ENCODE data around the gene RAPGEF4.
"Not testable (repeated sequence)": the region's sequence is repeated elsewhere in the genome, so short reads cannot be mapped to it uniquely, and the experiment has no call there.

RAPGEF4 gene

DNA sequence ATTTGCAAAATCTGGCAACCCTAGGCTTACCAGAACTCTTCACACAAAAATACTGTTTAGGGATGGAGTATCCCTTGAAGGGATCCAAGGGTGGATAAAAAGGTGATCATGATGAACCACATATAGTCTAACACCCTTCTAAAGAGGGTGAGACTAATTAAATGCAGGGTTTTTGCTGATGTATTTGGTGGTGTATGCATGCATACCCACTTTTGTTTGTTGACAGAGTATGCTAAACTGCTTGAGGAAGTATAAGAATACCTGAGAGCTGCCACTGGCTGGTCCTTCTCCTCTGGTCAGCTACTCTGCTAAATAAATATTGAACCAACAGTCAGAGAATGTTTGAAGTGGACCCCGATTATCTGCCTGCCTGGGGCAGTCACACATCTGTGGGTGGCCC lies 34.2 kb downstream of the RAPGEF4 start:
- ATAC-seq (replicated peaks) (no peak), DNase-seq (no peak)
- H3K27ac Mint-ChIP-seq: no peak overlapping the region
- H3K4me3 Mint-ChIP-seq: no peak overlapping the region
- no peaks in the 10 kb centered on the region for H3K36me3 Mint-ChIP-seq (ENCODE audit: insufficient read depth)
- no peaks in the 10 kb centered on the region for H3K4me1 Mint-ChIP-seq (ENCODE audit: low read depth in 2 of 2)
- peaks cover 27 to 31% of the 10 kb centered on the region in 2 donors for H3K27me3 Mint-ChIP-seq
- H3K9me3 Mint-ChIP-seq: no peaks in the 10 kb centered on the region

DNA sequence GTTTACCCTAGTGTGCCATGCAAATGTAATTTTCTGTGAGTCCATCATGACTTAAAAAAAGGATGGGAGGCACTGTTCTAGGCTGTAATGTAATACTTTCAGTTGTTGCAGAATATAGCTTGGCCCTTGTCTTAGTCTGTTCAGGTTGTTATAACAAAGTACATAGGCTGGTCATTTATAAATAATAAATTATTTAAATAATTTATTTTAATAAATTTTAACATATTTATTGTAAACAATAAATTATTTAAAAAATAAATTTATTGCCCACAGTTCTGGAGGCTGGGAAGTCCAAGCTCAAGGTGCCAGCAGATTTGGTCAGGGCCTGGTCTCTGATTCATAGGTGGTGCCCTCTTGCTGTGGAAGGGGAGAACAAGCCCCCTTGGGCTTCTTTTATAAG lies 35.2 kb downstream of the RAPGEF4 start:
- DNase-seq (no peak), ATAC-seq (replicated peaks) (no peak)
- Mint-ChIP-seq H3K4me1 (ENCODE audit: low read depth in 2 of 2) (no peaks in the 10 kb centered on the region), H3K27me3 (peaks cover 19 to 24% of the 10 kb centered on the region in 2 donors), H3K4me3 (no peak overlapping the region), H3K9me3 (no peaks in the 10 kb centered on the region), H3K36me3 (ENCODE audit: insufficient read depth) (no peaks in the 10 kb centered on the region), H3K27ac (no peak overlapping the region)

DNA sequence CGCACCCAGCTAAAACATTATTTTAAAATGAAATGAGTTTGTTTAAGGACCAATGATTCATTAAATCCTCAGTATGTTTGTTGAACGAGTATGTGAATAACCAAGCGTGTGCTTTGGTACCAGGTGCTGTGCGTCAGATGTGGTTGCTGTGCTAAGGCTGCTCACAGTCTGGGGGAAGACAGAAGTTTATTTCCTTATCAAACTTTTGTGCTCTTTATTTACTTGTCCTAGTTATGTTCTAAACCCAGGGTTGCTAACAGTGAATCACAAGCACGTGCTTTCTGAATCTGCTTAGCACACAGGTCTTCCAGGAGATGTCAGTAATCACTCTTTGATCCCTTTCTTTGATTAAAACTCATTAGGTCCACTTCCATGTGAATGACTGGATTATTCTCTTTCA lies 37.0 kb downstream of the RAPGEF4 start:
- H3K36me3 Mint-ChIP-seq (ENCODE audit: insufficient read depth): no peaks in the 10 kb centered on the region
- H3K4me1 Mint-ChIP-seq (ENCODE audit: low read depth in 2 of 2): no peaks in the 10 kb centered on the region
- no peak overlapping the region for H3K4me3 Mint-ChIP-seq
- ATAC-seq (replicated peaks) (no peak), DNase-seq (no peak)
- no peak overlapping the region for H3K27ac Mint-ChIP-seq
- peaks cover 25 to 28% of the 10 kb centered on the region in 2 donors for H3K27me3 Mint-ChIP-seq
- no peaks in the 10 kb centered on the region for H3K9me3 Mint-ChIP-seq

DNA sequence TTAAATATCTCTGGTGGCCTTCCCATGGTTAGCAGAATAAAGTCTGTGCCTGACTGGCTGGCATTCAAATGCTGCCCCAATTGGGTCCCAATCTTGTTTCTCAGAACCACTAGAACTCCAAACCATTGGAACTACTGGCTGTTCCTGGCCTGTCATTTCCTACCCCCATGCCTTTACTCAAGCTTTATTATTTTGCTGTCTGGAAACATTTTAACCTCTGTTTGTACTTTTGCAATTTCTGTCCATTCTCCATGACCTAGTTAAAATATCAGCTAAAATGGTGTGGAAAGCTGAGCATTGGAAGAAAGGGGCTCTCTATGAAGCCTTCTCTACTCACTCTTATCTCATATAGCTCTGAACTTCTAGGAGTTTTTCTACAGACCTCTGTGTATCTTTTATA lies 38.7 kb downstream of the RAPGEF4 start:
- Mint-ChIP-seq H3K9me3 (no peaks in the 10 kb centered on the region), H3K27ac (no peak overlapping the region), H3K36me3 (ENCODE audit: insufficient read depth) (no peaks in the 10 kb centered on the region), H3K4me3 (no peak overlapping the region), H3K4me1 (ENCODE audit: low read depth in 2 of 2) (no peaks in the 10 kb centered on the region), H3K27me3 (peaks cover 22 to 28% of the 10 kb centered on the region in 2 donors)
- DNase-seq (no peak), ATAC-seq (replicated peaks) (no peak)

DNA sequence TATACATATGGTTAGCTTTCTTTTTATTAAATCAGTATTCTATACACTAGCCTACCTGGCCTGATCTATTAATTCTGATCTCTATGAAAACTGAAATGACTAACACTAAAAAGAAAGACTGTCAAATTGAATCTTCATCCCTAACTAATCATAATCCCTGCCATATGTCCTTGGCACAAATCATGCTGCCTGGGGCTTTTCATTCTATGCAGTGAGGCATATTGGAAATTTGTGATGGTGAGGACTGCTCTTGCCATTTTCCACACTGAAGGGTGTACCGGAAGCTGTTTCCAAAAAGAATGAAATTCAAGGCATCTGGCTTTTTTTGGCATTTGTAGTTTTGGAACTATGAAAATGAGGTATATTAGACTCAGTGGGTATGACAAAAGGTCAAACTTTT lies 39.7 kb downstream of the RAPGEF4 start:
- Mint-ChIP-seq H3K4me1 (ENCODE audit: low read depth in 2 of 2) (no peaks in the 10 kb centered on the region), H3K27me3 (peaks cover 27 to 28% of the 10 kb centered on the region in 2 donors), H3K4me3 (no peak overlapping the region), H3K27ac (no peak overlapping the region), H3K9me3 (no peaks in the 10 kb centered on the region), H3K36me3 (ENCODE audit: insufficient read depth) (no peaks in the 10 kb centered on the region)
- no peak for DNase-seq
- ATAC-seq (replicated peaks): no peak

DNA sequence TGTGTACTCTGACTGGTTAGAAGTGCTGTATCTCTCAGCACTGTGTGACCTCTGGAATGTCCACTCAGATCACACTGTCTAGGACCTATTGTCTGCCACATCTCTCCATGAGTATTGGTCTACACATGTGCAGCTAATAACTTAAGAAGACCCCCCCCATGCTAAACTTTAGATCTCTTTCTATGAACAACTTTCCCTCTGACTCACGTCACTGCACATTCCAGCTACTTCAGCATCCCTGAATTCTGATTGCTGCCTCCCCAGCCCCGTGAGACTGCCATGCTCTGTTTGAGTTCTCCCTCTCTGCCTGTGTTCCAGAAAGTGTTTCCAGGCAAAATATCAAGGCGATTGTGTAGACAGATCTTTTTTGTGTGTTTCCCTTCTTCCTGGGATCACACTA lies 41.8 kb downstream of the RAPGEF4 start:
- Mint-ChIP-seq H3K9me3 (no peaks in the 10 kb centered on the region), H3K4me1 (ENCODE audit: low read depth in 2 of 2) (no peaks in the 10 kb centered on the region), H3K27me3 (peaks cover 34 to 35% of the 10 kb centered on the region in 2 donors), H3K4me3 (no peak overlapping the region), H3K27ac (no peak overlapping the region), H3K36me3 (ENCODE audit: insufficient read depth) (no peaks in the 10 kb centered on the region)
- DNase-seq (no peak), ATAC-seq (replicated peaks) (no peak)

DNA sequence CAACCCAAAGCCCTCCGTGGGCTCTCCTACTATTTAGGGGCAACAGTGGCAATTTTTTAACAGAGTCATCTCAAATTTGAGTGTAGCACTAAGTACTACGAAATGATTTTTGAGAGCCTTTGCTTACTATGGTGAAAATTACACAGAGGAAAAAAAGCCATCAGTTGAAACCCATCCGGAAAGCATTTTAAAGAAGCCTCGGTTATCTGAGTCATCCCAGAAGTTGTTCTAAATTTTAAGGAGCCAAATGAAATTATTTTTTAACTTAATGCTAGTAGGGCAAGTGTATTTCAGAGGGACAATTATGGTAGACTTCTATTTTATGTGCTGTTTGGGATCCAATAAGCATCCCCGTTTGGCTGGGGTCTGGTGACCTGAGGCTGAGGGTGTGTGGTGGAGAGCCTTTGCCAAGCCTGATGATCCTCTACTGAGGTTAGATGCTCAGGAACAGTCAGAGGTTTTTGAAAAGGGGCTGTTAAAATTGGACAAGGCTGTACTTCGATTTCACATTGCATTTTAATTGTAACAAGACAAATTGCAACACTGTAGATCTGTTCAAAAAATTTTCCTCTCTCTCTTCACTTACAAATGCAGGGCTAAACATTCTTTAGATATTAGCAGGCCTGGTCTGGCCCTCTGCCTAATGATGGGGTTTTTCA lies 47.0 kb downstream of the RAPGEF4 start:
- ATAC-seq (replicated peaks): no peak

DNA sequence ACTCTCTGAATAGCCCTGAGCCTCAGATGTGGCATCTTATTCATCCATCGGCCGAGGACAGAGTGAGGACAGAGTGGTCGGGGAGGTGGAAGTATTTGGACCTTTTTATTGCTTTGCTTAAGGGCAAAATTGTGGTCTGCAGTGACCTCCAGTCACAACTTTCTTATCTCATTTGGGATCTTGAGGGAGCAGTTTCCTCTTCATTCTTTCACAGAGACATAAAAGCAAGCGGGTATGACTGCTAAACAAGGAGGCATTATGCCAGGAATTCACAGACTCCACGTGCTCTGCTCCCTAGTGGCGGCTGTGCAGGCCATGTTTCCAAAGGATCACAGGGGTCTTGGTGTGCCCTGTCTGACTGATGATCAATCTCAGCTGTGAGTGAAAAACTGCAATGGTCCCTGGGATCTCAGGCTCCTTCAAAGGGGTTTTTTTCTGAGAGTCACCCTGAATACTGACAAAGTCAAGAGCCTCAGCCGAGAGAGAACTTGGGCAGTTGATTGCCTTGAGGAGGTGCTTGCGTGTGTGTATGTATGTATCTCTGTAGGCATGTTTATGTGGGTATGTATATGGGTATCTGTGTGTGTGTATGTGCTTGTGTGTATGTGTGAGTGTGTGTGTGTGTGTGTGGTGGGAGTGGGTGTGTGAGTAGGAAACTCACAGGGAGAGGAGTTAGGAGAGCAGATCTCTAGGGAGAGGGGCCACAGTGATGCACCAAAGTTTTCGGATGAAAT lies 47.7 kb downstream of the RAPGEF4 start:
- no peaks in the 10 kb centered on the region for H3K9me3 Mint-ChIP-seq
- ATAC-seq (replicated peaks) (no peak), DNase-seq (no peak)
- no peaks in the 10 kb centered on the region for H3K36me3 Mint-ChIP-seq (ENCODE audit: insufficient read depth)
- no peak overlapping the region for H3K4me3 Mint-ChIP-seq
- H3K27me3 Mint-ChIP-seq: peaks cover 27 to 43% of the 10 kb centered on the region in 2 donors
- no peak overlapping the region for H3K27ac Mint-ChIP-seq
- H3K4me1 Mint-ChIP-seq (ENCODE audit: low read depth in 2 of 2): no peaks in the 10 kb centered on the region

More for the DNA sequence above, 47.0 kb downstream of the RAPGEF4 start:
- Mint-ChIP-seq H3K27me3 (peaks cover 31 to 45% of the 10 kb centered on the region in 2 donors), H3K27ac (no peak overlapping the region), H3K4me3 (no peak overlapping the region), H3K9me3 (no peaks in the 10 kb centered on the region), H3K4me1 (ENCODE audit: low read depth in 2 of 2) (no peaks in the 10 kb centered on the region), H3K36me3 (ENCODE audit: insufficient read depth) (no peaks in the 10 kb centered on the region)
- no peak for DNase-seq

DNA sequence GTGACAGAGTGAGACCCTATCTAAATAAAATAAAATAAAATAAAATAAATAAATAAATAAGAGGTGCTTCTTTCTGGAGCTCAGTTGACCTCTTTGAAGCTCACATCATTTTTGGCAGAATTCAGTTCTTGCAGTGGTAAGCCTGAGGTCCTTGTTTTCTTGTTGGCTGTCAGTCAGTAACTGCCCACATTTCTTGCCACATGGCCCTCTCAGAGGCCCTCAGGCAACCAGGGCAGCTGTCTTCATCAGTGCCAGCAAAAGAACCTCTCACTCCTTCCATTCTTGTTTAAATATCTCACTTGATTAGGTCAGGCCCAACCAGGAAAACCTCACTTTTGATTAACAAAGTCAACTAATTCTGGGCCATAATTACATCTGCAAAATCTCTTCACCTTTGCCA lies 53.2 kb downstream of the RAPGEF4 start:
- Mint-ChIP-seq H3K4me3 (no peak overlapping the region), H3K9me3 (no peaks in the 10 kb centered on the region), H3K27ac (no peak overlapping the region), H3K4me1 (ENCODE audit: low read depth in 2 of 2) (no peaks in the 10 kb centered on the region), H3K36me3 (ENCODE audit: insufficient read depth) (no peaks in the 10 kb centered on the region), H3K27me3 (peaks cover 36 to 41% of the 10 kb centered on the region in 2 donors)
- ATAC-seq (replicated peaks) (no peak), DNase-seq (no peak)

DNA sequence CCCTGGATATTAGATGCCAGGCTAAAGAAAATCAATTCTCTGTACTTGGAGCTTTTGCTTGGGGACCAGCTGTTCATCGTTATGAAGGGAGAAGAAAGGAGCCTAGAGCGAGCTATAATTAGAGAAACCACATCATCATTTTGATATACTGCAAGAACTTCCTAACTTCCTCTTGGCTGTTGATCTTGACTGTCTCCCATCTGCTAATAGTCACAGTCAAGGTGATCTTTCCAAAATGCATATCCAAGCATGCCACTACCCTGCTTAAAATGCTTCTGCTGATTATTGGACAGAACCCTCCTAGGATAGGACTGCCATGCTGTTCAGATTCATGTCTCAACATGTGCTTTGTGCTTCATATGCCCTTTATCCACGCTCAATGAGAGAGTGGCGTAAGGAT lies 54.8 kb downstream of the RAPGEF4 start:
- ATAC-seq (replicated peaks): no peak
- Mint-ChIP-seq H3K4me1 (ENCODE audit: low read depth in 2 of 2) (no peaks in the 10 kb centered on the region), H3K27ac (no peak overlapping the region), H3K4me3 (no peak overlapping the region), H3K36me3 (ENCODE audit: insufficient read depth) (no peaks in the 10 kb centered on the region), H3K9me3 (no peaks in the 10 kb centered on the region), H3K27me3 (peaks cover 26 to 50% of the 10 kb centered on the region in 2 donors)
- DNase-seq: no peak

DNA sequence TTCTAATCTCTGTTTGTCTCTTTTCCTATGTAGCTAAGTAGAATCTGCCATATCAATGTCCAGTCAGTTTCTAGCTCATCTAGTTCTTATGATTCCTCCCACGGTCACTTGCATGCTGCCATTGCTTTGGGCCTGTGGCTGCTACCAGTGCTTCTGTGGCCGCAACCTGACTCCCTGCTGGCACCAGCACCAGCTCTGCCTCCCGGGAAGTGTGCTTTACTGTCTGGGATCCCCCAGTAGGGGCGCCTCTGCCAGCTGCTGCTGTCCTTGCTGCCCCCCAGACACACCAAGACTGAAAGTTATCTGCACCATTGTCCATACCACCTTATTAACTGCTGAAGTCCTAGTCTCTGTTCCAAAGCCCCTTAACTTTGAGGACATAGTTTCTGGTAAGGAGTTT lies 56.3 kb downstream of the RAPGEF4 start:
- no peak for ATAC-seq (replicated peaks)
- no peaks in the 10 kb centered on the region for H3K9me3 Mint-ChIP-seq
- H3K36me3 Mint-ChIP-seq (ENCODE audit: insufficient read depth): no peaks in the 10 kb centered on the region
- H3K27me3 Mint-ChIP-seq: peaks cover 20 to 43% of the 10 kb centered on the region in 2 donors
- no peak for DNase-seq
- H3K4me1 Mint-ChIP-seq (ENCODE audit: low read depth in 2 of 2): no peaks in the 10 kb centered on the region
- no peak overlapping the region for H3K27ac Mint-ChIP-seq
- H3K4me3 Mint-ChIP-seq: no peak overlapping the region

DNA sequence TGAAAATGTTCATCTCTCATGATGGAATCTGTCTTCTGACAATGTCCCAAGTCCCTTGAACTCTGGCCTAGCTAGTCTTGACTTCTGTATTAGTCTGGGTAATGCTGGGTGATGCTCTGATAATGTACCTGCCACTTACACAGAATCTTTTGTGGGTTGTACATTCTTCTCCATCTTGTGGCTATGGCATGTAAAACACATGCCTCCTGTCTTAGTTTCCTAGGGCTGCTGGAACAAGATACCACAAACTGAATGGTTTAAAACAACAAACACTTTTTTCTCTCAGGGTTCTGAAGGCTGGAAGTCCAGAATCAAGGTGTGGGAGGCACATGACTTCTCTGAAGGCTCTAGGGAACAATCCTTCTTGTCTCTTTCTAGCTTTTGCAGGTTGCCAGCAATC lies 57.1 kb downstream of the RAPGEF4 start:
- Mint-ChIP-seq H3K36me3 (ENCODE audit: insufficient read depth) (no peaks in the 10 kb centered on the region), H3K4me3 (no peak overlapping the region), H3K9me3 (no peaks in the 10 kb centered on the region), H3K4me1 (ENCODE audit: low read depth in 2 of 2) (no peaks in the 10 kb centered on the region), H3K27me3 (peaks cover 21 to 43% of the 10 kb centered on the region in 2 donors), H3K27ac (no peak overlapping the region)
- ATAC-seq (replicated peaks): no peak
- no peak for DNase-seq

DNA sequence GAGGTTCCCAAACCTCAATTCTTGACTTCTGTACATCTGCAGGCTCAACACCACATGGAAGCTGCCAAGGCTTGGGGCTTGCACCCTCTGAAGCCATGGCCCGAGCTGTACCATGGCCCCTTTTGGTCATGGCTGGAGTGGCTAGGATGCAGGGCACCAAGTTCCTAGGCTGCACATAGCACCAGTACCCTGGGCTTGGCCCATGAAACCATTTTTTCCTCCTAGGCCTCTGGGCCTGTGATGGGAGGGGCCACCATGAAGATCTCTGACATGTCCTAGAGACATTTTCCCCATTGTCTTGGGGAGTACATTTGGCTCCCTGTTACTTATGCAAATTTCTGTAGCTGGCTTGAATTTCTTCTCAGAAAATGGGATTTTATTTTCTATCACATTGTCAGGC lies 67.7 kb downstream of the RAPGEF4 start:
- H3K4me3 Mint-ChIP-seq; H3K27ac Mint-ChIP-seq; H3K4me1 Mint-ChIP-seq (ENCODE audit: low read depth in 2 of 2); H3K9me3 Mint-ChIP-seq; H3K36me3 Mint-ChIP-seq (ENCODE audit: insufficient read depth); DNase-seq; ATAC-seq (replicated peaks): not testable (repeated sequence)
- H3K27me3 Mint-ChIP-seq: peaks cover 11 to 18% of the 10 kb centered on the region in 2 donors

DNA sequence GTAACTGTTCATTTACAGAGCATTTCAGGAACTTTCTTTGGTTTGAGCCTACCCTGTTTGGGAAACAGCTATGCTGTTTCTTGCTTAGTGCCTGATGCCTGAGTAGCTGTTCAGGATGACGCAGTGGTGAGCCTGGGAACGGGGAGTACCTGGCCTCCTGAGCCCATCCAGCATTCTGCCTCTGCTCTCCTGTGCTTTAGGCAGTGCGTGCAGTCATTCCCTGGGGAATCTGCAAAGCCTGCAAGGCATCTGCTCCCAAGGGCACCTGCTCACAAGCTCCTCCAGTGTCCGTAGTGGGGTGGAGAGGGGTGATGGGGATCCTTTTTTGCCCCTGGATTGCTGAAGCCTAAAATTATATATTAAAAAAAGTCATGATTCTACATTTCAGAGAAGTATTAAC lies 68.8 kb downstream of the RAPGEF4 start:
- Mint-ChIP-seq H3K27me3 (peaks cover 8 to 27% of the 10 kb centered on the region in 2 donors), H3K27ac (no peak overlapping the region), H3K4me3 (no peak overlapping the region), H3K4me1 (ENCODE audit: low read depth in 2 of 2) (no peaks in the 10 kb centered on the region), H3K9me3 (no peaks in the 10 kb centered on the region), H3K36me3 (ENCODE audit: insufficient read depth) (no peaks in the 10 kb centered on the region)
- no peak for DNase-seq
- no peak for ATAC-seq (replicated peaks)
